AML-193 (cell line): ENCODE measurements around the gene SALL4.
"Not testable (repeated sequence)": the region's sequence is repeated elsewhere in the genome, so short reads cannot be mapped to it uniquely, and the experiment has no call there.

Experiments used
- DNase-seq, 2 experiments: peaks; one replicate each; lab custom pipeline; 2025; lab: John Stamatoyannopoulos, UW

The SALL4 gene

DNA sequence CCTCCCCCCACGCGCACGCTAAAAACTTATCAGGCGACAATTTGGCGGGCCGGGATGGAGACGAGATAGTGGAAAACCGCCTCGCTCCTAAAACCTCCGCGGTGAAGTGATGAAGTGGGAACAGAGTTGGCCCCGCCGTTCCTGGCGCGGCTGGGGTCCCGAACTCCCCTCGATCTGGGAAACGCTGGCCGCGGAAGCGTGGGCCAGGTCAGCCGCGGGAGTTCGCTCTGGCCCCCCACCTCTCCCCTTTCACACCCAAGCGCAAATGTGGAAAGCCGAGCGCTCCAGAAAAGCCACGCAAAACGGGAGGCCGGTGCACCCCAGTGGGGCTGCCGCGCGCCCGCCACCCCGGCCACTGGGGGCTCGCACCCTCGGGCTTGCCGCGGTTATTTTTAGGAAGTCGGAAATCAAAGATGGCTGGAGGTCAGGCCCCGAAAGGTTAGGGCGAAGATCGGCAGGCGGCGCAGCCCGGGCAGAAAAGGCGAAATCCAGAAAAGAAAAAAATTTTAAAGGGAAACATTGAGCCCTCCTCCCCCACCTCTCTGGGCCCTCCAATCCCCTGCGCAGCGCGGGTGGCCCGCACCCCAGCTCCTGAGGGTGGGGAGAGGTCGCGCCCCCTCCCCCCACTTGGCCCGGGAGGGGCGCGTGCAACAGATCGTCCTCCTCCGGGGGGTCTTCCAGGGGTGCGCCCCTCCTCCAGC, 1.0 kb downstream of the SALL4 start:
- DNase-seq: no peak

- no peak for DNase-seq
Observed at GRCh38 chr20:51800872-51801121, 1.5 kb downstream of the SALL4 start.

- no peak for DNase-seq
Observed at GRCh38 chr20:51800060-51800871, 2.1 kb downstream of the SALL4 start.

DNA sequence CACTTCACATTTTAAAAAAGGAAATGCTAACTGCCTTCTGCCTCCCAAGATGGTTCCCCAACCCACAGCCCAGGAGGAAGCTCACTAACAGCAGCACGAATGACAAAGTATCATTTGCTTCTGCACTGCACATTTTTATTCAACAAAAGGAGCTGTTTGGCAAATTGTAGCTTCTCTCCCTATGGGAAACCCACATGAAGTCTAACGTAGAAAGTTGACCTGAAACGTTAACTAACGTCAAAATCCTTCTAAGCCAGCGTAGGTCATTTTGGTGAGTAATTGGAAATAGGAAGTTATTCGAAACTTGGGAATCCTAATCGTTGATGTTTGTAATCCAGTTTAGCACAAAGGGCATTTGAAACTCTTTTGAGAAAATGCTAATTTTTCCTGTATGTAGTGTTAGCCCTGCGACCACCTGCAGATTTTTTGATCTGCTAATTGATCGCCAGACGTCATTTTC, 2.9 kb downstream of the SALL4 start:
- no peak for DNase-seq

- DNase-seq: no peak
Observed at GRCh38 chr20:51797357-51798025, 4.8 kb downstream of the SALL4 start.

DNA sequence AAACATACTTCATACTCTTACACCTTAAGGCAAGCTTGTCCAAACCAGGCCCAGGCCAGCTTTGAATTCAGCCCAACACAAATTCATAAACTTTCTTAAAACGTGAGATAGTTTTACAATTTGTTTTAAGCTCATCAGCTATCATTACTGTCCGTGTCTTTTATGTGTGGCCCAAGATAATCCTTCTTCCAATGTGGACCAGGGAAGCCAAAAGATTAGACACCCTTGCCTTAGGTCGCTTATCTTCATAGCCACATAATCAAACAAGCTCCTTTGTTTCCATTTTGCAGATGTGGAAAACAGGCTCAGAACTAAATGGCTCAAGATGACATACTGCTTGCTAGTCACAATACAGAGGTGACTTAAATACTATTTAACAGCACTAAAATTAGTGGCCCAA, 6.0 kb downstream of the SALL4 start:
- no peak for DNase-seq

DNA sequence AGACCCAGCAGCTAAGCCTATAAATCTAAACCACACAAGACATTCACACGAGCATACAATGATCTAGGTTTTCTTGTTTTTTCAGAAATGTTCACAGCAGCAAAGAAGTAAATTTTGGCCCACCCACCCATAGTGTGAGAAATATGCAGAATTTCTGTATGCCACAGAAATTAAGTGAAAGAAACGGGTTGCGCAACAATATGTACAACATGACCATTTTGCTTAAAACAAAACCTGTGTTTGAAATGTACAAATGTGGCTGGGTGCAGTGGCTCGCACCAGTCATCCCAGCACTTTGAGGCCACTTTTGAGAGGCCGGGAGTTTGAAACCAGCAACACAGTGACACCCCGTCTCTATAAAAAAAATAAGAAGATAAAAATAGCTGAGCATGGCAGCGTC, 9.4 kb downstream of the SALL4 start:
- DNase-seq: no peak

DNA sequence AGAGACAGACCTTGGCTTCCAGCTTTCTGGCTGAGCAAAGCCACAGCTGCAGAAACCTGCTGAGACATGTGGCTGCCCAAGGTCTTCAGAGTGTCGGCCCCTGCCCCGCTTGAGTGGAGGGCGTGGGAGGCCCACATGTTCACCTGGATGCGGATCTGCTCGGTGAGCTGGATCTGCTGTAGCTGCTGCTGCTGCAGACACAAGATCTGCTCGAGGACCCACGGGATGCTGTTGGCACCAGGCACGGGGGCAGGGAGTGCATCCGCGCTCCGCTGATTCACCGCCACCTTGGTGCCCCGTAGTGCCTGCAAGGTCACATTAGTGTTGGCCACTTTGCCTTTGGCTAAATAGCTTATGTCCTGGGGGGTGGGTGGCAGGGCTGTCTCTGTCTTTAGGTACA, 10.7 kb downstream of the SALL4 start:
- no peak for DNase-seq

GRCh38 chr20:51790256-51790655, 12.1 kb downstream of the SALL4 start:
- DNase-seq: no peak

- no peak for DNase-seq
Observed at GRCh38 chr20:51789434-51789833, 12.9 kb downstream of the SALL4 start.

GRCh38 chr20:51788822-51789221, 13.5 kb downstream of the SALL4 start:
- DNase-seq: no peak

DNA sequence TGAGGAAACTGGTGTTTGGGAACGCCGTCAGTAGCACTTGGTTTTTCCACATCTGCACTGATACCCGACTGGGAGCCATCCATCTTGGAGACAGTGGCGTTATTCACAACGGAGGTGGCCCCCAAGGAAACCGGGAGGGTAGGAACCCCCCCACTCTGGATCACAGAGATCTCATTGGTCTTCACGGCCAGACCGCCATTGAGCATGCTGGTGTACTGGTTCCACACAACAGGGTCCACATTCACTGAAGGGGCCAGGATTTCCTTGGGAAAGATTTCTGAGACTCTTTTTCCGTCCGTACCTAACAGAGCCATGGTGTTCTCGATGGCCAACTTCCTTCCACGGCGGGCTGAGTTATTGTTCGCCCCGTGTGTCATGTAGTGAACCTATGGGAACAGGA, 18.0 kb downstream of the SALL4 start:
- DNase-seq: no peak

- DNase-seq: not testable (repeated sequence)
Observed at GRCh38 chr20:51778229-51778759, 24.0 kb downstream of the SALL4 start.

DNA sequence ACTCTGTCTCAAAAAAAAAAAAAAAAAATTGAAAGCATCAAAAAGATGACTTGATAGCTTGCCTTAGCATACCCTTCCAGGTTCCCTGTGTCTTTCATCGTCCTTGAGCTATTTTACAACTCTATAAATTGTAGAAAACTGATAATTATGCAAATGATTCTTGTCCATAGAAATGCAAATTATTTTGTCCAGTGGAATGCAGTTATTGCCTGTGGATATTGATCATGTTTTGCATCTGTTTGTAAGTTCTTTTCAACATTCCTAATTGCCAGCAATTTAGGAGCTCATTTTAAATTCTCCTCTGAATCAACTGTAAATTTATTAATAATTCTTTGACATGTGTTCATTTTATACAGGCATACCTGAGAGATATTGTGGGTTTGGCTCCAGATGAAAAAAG, 27.1 kb downstream of the SALL4 start:
- DNase-seq: no peak

- no peak for DNase-seq
Observed at GRCh38 chr20:51772236-51772635, 30.1 kb downstream of the SALL4 start.

GRCh38 chr20:51769976-51770615, 32.2 kb downstream of the SALL4 start:
- no peak for DNase-seq

DNA sequence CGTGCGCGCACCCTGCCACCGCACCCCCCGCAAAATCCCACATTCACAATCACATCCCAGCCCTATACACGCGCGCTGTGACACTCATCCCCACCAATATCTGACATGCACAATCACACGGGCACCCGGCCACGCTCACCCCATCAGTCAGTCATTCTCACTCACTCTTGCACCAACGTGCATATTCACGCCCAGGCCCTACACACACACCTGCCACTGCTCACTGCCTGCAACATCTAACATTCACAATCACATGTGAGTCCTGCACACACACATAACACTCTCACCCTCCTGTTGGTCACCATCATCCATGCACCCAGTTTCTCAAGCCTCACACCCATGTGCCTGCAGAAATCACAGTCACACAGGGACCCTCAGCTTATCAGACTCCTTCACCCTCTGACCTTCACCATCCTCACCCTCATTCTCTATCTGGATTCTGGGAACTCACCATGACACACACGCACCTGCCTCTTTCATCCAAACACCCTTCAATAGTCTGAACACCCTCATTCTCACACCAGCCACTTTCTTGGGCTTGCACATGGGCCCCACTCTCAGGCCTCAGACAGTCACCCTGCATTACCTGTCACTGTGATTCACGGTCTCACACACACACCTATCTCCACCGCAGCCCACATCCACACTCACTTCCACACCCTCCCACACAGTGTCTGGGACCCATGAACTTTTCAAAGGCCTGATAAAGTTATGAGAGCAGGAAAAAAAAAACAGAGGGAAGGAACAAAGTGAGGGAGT, 33.4 kb downstream of the SALL4 start:
- DNase-seq: no peak

GRCh38 chr20:51767867-51768758, 34.2 kb downstream of the SALL4 start, which contains the start of gene ATP9A:
Gene ATP9A (minus strand): TSS chr20:51768390. CDS start chr20:51768369, 21 bp downstream.
- DNase-seq: no peak

DNA sequence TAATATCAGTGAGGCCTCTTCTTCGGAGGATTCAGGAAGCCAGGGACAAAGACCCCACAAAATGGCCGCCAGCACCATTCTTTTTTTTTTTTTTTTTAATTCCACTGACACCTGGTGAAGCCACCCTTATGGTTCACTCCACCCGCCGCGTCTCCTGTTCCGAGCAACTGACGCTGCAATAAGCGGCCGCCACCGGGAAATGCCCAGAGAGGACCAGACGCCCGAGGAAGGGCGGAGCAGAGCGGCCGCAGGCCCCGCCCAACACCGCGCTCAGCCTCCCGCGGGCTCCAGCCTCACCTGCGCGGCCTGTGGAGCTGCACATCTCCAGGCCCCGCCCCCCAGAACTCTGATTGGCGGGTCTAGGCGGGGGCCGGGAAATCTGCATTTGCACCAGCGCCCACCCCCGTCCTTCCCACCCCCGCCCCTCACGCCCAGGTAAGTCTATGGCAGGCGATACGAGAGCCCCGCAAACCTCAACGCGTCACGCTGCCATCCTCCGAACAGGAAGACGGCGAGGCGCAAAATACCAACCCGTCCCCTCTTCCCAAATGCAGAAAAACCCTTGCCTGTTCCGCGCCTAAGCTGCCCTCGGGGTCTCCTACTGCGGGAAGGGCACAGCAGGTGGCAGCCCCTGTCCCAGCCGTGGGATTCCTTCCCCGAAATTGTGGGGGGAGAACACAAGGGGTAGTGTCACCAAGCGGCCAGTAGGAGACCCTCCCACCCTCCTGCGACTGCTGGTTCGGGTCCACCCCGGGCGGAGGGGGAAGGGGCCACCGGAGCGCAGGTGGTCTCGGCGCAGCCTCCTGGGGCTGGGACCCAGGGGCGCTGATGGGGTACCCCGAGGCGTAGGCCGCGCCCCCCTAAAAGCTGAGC, 35.1 kb downstream of the SALL4 start:
- no peak for DNase-seq

- not testable (repeated sequence) for DNase-seq
Observed at GRCh38 chr20:51765381-51765780, 36.9 kb downstream of the SALL4 start.
